ENCODE data around the gene CILP2.
A peak's percentile ranks its signal among the peaks of the same experiment; 100 is the strongest.

CILP2 gene

DNA sequence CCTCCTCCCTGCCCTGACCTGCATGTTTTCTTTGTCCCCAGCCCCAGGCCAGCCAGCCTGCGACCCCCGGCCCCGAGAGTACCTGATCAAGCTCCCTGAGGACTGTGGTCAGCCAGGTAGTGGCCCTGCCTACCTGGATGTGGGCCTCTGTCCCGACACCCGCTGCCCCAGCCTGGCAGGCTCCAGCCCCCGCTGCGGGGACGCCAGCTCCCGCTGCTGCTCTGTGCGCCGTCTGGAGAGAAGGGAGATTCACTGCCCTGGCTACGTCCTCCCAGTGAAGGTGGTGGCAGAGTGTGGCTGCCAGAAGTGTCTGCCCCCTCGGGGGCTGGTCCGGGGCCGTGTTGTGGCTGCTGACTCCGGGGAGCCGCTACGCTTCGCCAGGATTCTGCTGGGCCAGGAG lies 5.6 kb downstream of the CILP2 start:
- no peak for DNase-seq (ENCODE audit: low spot score)

DNA sequence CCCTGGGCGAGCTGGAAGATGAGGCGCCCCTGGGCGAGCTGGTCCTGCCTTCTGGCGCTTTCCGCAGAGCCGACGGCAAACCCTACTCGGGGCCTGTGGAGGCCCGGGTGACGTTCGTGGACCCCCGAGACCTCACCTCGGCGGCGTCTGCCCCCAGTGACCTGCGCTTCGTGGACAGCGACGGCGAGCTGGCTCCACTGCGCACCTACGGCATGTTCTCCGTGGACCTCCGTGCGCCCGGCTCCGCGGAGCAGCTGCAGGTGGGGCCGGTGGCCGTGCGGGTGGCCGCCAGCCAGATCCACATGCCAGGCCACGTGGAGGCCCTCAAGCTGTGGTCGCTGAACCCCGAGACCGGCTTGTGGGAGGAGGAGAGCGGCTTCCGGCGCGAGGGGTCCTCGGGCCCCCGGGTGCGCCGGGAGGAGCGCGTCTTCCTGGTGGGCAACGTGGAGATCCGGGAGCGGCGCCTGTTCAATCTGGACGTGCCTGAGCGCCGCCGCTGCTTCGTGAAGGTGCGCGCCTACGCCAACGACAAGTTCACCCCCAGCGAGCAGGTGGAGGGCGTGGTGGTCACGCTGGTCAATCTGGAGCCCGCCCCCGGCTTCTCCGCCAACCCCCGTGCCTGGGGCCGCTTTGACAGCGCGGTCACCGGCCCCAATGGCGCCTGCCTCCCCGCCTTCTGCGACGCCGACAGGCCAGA lies 6.3 kb downstream of the CILP2 start:
- no peak for DNase-seq (ENCODE audit: low spot score)

GRCh38 chr19:19544954-19545591 lies 7.0 kb downstream of the CILP2 start:
- no peak for DNase-seq (ENCODE audit: low spot score)

GRCh38 chr19:19545707-19546106 lies 7.6 kb downstream of the CILP2 start:
- DNase-seq (ENCODE audit: low spot score) = no peak

DNA sequence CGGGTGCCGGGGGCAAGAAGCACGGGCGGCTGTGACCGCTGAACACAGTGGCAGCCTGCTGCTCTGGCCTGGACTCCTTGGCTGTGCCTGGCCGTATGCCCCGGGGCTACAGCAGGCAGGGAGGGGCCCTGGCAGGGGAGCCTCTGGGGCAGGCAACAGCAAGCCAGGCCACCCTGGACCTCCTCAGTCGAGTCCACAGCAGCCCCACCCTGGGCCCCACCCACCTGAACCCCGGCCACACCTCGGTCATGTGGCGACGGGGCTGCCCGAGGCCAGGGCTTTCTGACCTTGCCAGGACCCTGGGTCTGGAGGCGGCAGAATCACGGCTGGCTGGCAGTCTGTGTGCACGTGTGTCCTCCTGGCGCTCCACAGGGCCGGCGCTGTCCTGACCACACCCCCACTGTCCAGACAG lies 8.7 kb downstream of the CILP2 start:
- no peak for DNase-seq (ENCODE audit: low spot score)

DNA sequence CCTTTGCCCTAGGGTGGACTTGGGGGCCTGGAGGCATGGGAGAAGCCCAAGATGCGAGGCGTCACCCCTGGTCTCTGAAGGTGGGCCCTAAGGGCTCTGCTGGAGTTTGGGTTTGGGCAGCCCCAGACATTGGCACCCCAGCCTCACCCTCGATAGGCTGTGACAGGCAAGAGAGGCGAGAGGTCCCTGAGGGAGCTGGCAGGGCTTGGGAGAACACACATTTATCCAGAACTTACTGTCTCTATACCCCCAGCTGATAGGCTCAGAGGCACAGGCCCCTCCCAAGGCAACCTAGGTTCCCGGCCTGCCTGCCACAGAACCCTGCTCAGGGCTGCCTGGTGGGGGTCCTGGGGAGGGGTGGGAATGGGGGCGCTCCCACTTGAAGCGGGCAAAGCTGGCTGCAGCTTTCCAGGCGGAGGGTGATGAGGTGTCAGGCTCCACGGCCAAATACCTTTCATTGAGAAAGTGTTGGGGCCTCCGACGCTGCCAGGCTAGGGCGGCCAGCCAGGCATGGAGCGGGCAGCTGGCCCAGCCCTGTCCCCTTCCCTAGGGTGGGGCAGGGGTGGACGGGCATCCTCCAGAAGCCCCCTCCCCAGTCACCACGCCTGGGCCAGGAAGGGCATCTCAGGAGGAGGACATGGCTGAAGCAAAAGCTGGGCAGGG lies 9.7 kb downstream of the CILP2 start:
- DNase-seq (ENCODE audit: low spot score) = no peak

GRCh38 chr19:19548915-19549759 lies 11.1 kb downstream of the CILP2 start:
- no peak for DNase-seq (ENCODE audit: low spot score)

DNA sequence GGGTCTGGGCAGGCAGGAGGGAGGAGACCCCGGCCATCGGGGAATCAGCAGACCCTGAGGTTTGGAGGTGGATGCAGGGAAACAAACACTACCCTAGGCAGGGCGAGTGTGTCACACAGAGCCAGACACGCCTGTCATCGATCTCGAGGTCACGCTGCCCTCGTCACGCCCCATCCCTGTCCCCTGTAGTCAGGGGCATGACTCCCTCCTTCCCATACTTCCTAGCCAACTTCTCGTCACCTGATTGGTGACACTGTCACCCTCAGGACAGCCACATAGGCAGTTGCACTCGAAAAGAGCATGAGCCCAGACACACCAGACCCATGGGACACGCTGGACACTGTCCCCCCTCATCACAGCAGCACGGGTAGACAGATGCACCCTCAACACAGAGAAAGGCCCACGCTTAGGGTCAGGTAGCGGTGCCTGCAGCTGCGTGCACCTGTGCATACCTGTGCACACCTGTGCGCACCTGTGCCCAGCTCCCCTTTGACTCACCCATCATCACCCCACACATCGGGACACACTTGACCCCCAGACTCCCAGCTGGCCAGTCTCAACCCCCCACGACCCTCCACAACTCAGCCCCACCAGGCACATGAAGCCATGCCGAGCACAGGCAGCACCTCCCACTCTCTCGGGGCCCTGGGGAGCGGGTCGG lies 11.9 kb downstream of the CILP2 start:
- no peak for DNase-seq (ENCODE audit: low spot score)

DNA sequence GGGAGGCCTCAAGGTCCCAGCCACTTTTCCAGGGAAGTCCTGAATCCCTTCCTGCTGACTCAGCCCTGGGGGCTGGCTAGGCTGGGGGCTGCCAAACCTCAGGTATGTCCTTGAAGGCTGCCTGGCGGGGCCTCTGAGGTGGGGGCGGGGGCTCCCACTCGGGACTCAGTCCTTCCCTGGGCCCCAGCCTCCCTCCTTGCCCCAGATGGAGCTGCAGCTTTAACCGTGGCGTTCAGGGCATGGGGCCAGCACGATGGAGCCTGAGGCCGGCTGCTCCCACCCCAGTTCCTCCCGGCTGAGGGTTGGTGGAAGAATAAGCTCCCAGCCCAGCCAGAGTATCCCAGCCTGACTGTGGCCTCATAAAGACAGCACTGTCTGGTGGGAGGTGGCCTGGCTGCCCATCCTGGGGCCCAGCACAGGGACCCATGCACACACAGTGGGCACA lies 12.4 kb downstream of the CILP2 start:
- DNase-seq (ENCODE audit: low spot score) = no peak

- no peak for DNase-seq (ENCODE audit: low spot score)
These were observed 13.1 kb downstream of the CILP2 start for GRCh38 chr19:19550972-19551852.

DNA sequence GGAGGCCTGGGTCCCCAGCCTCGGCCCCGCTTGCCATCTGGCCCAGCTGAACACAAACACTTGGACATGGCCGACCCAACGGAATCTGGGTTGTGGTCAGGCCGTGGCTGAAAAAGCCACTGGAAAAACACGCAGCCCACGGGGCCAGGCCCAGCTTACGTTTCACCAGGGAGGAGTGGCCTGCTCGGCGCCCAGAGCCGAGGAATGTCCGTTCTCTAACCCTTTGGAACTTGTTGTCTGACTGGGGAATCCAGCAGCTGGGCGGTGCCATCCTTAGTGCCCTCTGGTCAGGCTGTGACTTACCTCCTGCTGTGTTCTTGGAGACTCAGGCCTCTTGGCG lies 13.8 kb downstream of the CILP2 start:
- no peak for DNase-seq (ENCODE audit: low spot score)

GRCh38 chr19:19552798-19553197 lies 14.7 kb downstream of the CILP2 start:
- peak; percentile 20 for DNase-seq (ENCODE audit: low spot score)

DNA sequence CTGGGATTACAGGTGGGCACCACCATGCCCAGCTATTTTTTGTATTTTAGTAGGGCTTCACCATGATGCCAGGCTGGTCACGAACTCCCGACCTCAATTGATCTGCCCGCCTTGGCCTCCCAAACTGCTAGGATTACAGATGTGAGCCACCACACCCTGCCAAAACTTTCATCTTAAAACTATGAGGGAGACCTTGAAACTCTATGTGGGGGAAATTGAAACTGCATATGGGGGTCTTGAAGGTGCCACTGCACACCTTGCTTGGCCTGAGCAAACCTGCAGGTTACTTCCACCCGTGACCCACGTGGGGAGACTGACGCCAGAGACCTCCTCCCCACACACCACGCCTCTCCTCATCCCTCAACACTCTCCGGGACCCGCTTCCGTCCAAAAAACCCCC lies 15.6 kb downstream of the CILP2 start:
- DNase-seq (ENCODE audit: low spot score) = no peak

DNA sequence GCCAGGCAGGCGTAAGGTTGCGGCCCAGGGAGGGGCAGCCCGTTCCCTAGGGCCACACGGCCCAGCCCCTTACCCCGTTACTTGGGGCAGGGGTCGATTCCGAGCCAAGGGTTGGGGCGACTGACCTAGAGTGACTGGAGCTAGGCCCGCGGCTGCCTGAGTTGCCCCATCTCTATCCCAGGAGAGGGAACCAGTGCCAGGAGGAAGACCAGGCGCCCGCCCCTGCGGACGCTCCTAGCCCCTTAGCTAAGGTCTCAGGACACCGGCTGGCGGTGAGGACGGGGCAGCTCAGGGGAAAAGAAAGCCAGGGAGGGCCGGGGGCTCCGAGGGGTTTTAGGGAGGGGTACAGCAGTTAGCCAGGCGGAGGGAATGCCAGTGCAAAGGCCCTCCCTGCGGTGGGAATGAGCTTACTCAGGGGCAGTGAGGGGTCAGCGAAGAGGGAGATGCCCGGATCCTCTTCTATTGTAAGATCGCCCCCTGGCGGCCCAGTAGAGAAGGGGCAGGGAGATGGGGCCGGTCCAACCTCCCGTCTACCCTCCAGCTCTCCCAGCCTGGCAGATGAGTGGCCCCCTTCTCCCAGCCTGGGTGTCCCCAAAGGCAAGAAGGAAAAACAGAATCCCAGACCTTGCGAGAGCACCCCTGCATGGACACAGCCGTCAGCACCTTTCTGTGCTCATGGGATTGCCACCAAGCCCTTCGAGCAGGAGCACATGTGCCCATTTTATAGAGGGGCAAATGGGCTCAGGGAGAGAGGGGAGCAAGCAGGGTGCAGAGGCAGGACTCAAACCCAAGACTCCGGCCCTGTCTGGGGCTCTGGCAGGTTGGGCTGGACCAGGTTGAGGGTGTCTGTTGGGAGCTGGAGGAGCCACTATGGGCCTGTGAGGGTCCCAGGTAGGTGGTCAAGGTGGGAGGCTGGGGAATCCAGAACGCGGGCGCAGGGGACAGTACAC lies 16.3 kb downstream of the CILP2 start:
- peak; percentile 44 for DNase-seq (ENCODE audit: low spot score)

- no peak for DNase-seq (ENCODE audit: low spot score)
These were observed 20.0 kb downstream of the CILP2 start for GRCh38 chr19:19558055-19558454.

GRCh38 chr19:19558636-19559035 lies 20.6 kb downstream of the CILP2 start:
- no peak for DNase-seq (ENCODE audit: low spot score)

DNA sequence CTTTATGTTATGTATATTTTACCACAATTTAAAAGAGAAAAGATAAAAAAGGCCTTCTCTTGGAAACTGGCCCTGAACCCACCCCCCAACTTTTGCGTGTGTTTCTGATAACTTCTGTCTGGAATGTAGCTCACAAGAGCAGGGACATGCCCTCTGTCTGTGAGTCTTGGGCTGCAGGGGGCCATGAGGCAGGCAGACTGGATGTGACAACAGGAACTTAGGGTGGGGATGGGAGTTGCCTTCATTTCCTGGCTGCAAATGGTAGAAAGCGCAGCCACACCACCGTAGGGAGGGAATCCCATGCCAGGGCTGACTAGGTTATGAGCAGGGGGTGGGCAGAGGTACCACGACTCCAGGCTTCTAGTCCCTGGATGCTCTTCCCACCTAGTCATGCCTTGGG lies 21.9 kb downstream of the CILP2 start:
- no peak for DNase-seq (ENCODE audit: low spot score)

DNA sequence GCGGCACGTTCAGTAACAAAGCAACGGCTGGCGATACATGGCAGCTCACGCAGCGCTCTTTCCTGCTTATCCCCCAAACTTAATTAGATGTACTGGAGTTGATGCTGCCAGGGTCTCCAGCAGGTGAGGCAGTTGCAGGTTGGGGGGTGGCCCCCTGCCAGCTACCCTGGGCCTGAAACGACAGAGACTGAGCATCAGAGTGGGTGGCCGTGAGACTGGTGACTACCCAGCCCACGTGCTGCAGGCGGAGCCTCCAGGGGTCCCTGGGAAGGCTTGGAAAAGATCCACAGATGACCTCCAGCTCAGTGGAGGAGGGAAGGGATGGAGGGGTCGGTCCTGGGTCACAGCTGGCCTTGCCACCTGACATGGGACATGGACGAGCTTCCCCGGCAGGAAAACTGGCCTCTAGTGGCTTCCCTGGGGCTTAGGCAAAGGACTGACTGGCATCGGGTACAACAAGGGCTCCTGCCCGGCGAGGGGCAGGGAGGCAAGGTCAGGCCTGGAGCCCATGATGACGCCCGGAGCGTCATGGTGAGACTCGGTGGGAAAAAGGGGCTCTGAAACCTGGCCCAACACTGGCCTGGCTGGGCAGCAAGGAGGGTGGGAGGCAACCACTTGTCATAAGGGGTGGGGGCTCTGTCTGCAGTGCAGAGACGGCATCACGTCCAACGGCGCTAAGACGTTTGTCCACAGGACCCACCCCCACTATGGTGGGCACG lies 24.0 kb downstream of the CILP2 start:
- DNase-seq (ENCODE audit: low spot score) = no peak

- DNase-seq (ENCODE audit: low spot score) = no peak
These were observed 24.7 kb downstream of the CILP2 start for GRCh38 chr19:19562665-19563347.
